ENCODE results near the gene SNRNP70.

Gene SNRNP70

DNA sequence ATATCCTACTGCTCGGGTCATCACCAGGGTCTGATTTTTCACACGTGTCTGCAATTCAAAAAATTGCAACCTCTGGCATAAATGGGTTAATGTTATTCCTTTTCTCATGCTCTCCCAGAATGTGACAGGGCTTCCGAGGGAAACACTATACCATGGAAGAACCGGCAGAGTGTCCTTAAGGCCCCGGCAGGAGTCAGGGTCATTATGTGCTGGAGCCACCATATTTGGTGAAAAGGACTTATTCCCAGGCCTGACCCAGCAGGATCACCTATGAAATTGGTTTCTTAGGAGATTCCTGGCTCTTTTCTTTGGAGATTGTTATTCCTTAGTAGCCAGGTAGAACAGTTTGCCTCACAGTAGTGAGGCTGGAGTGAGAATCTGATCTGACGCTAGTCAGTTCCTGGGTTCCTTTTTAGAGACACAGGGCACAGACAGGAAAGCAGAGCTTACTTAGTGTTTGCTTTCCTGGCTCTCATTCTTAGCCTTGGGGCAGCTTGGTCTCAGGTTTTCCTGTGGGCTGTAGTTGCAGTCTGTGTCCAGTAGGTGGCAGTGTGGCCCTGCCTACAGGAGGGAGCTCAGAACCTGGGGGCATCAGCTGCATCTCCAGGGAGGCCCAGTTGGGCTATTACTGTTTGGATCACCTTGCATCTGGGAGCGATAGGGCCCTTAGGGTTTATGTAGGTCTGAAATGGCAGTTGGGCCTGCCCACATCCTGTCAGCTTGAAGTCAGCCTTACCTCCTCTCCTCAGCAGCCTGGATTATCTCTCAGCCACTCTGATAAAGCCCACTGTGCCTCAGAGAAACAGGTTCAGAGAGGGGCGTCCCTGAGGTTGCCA, 12.4 kb downstream of the SNRNP70 start:
- H3K4me3 ChIP-seq (ENCODE audit: low read depth, low read length), result no peak overlapping the region
- peak; percentile 70 for DNase-seq (ENCODE audit: low read depth, low spot score)
- in situ Hi-C loops (cut with HindIII; ENCODE audit: low sequenced_read_pairs), result no loop called here
- TF ChIP-seq, protein P1, sequence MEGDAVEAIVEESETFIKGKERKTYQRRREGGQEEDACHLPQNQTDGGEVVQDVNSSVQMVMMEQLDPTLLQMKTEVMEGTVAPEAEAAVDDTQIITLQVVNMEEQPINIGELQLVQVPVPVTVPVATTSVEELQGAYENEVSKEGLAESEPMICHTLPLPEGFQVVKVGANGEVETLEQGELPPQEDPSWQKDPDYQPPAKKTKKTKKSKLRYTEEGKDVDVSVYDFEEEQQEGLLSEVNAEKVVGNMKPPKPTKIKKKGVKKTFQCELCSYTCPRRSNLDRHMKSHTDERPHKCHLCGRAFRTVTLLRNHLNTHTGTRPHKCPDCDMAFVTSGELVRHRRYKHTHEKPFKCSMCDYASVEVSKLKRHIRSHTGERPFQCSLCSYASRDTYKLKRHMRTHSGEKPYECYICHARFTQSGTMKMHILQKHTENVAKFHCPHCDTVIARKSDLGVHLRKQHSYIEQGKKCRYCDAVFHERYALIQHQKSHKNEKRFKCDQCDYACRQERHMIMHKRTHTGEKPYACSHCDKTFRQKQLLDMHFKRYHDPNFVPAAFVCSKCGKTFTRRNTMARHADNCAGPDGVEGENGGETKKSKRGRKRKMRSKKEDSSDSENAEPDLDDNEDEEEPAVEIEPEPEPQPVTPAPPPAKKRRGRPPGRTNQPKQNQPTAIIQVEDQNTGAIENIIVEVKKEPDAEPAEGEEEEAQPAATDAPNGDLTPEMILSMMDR (IDR thresholded peaks at IDR 0.05; ENCODE audit: low read depth, low read length), result peak; percentile 100

DNA sequence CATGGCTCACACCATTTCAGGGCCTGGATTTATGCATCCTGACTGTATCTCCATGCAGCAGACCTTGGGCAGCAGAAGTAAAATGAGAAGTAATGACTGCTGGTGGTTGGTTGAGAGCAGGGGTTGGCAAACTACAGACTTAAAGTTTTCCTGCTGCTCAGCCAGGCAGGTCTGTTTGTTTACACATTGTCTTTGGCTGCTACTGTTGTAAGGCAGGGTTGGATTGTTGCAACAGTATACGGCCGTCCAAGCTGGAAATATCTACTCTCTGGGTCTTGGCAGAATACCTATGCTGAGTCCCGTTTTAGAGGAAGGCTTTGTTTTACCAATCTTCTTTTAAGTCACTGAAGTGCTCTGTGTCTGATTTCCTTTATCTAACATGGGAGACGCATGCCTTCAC, 13.5 kb downstream of the SNRNP70 start:
- in situ Hi-C loops (cut with HindIII; ENCODE audit: low sequenced_read_pairs), result no loop called here
- no peak for DNase-seq (ENCODE audit: low read depth, low spot score)
- TF ChIP-seq, protein P1 (IDR thresholded peaks at IDR 0.05; ENCODE audit: low read depth, low read length), result no peak
- H3K4me3 ChIP-seq (ENCODE audit: low read depth, low read length), result no peak overlapping the region

- TF ChIP-seq, protein P1 (IDR thresholded peaks at IDR 0.05; ENCODE audit: low read depth, low read length), result no peak
- no peak overlapping the region for H3K4me3 ChIP-seq (ENCODE audit: low read depth, low read length)
- no peak for DNase-seq (ENCODE audit: low read depth, low spot score)
- in situ Hi-C loops (cut with HindIII; ENCODE audit: low sequenced_read_pairs), result no loop called here
Observed at GRCh38 chr19:49101160-49101559, 15.9 kb downstream of the SNRNP70 start.

- in situ Hi-C loops (cut with HindIII; ENCODE audit: low sequenced_read_pairs), result no loop called here
Observed at GRCh38 chr19:49102303-49102702, 17.1 kb downstream of the SNRNP70 start.

GRCh38 chr19:49103331-49104085, 18.3 kb downstream of the SNRNP70 start:
- no peak overlapping the region for H3K4me3 ChIP-seq (ENCODE audit: low read depth, low read length)
- DNase-seq (ENCODE audit: low read depth, low spot score), result no peak
- TF ChIP-seq, protein P1 (IDR thresholded peaks at IDR 0.05; ENCODE audit: low read depth, low read length), result no peak
- in situ Hi-C loops (cut with HindIII; ENCODE audit: low sequenced_read_pairs), result no loop called here

More at GRCh38 chr19:49102303-49102702, 17.1 kb downstream of the SNRNP70 start:
- H3K4me3 ChIP-seq (ENCODE audit: low read depth, low read length), result no peak overlapping the region
- no peak for DNase-seq (ENCODE audit: low read depth, low spot score)
- TF ChIP-seq, protein P1 (IDR thresholded peaks at IDR 0.05; ENCODE audit: low read depth, low read length), result no peak

- no peak for DNase-seq (ENCODE audit: low read depth, low spot score)
- in situ Hi-C loops (cut with HindIII; ENCODE audit: low sequenced_read_pairs), result no loop called here
- TF ChIP-seq, protein P1 (IDR thresholded peaks at IDR 0.05; ENCODE audit: low read depth, low read length), result no peak
- H3K4me3 ChIP-seq (ENCODE audit: low read depth, low read length), result no peak overlapping the region
Observed at GRCh38 chr19:49104229-49104864, 19.1 kb downstream of the SNRNP70 start.

Measured in astrocyte of the spinal cord (primary cell).